IPS-18a (cell line): ENCODE data around the gene ARHGEF2.

Experiments used
- H3K27ac ChIP-seq: one replicate; pipeline ENCODE4 v1.5.1; 2013; ENCODE audit warnings: low read length
- H3K27me3 ChIP-seq: one replicate; pipeline ENCODE4 v1.6.1; 2013; ENCODE audit warnings: mild to moderate bottlenecking, low read length; ENCODE audit not compliant: control insufficient read depth, insufficient read depth
- H3K36me3 ChIP-seq: one replicate; pipeline ENCODE4 v1.6.1; 2013; ENCODE audit warnings: low read depth, low read length; ENCODE audit not compliant: control insufficient read depth
- H3K4me1 ChIP-seq: one replicate; pipeline ENCODE4 v1.6.1; 2013; ENCODE audit warnings: low read depth, low read length; ENCODE audit not compliant: control insufficient read depth
- H3K4me3 ChIP-seq: one replicate; pipeline ENCODE4 v1.5.1; 2013; ENCODE audit warnings: low read length
- H3K9ac ChIP-seq: one replicate; pipeline ENCODE4 v1.6.1; 2013; ENCODE audit warnings: mild to moderate bottlenecking, low read length, moderate library complexity
- H3K9me3 ChIP-seq: one replicate; pipeline ENCODE4 v1.6.1; 2013; ENCODE audit warnings: low read depth, low read length; ENCODE audit not compliant: control insufficient read depth

Gene ARHGEF2

GRCh38 chr1:156006666-156007376 is 28.5 kb upstream of the ARHGEF2 start:
- Histone ChIP-seq H3K4me3 (no peak overlapping the region), H3K4me1 (no peaks in the 10 kb centered on the region), H3K9me3 (no peaks in the 10 kb centered on the region), H3K27ac (no peak overlapping the region), H3K9ac (no peak overlapping the region), H3K27me3 (no peaks in the 10 kb centered on the region), H3K36me3 (peaks cover 30% of the 10 kb centered on the region)

GRCh38 chr1:156004843-156005584 is 26.7 kb upstream of the ARHGEF2 start:
- peaks cover 14% of the 10 kb centered on the region for H3K36me3 ChIP-seq
- H3K4me3 ChIP-seq = no peak overlapping the region
- no peaks in the 10 kb centered on the region for H3K9me3 ChIP-seq
- no peak overlapping the region for H3K9ac ChIP-seq
- H3K27ac ChIP-seq = no peak overlapping the region
- H3K27me3 ChIP-seq = no peaks in the 10 kb centered on the region
- no peaks in the 10 kb centered on the region for H3K4me1 ChIP-seq

DNA sequence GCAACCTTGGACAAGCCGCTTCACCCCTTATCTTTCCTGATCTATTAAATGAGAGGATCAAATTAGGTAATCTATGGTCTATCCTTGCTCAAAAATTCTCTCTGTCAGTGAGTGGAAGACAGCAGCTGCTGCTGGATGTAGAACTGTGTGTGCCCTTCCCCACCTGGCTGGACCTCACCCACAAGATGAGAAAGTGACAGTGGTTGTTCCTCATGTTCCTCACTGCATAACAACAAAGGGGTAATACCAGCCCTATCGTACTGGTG is 25.5 kb upstream of the ARHGEF2 start:
- no peak overlapping the region for H3K9ac ChIP-seq
- H3K27me3 ChIP-seq = no peaks in the 10 kb centered on the region
- H3K36me3 ChIP-seq = peaks cover 6% of the 10 kb centered on the region
- H3K4me3 ChIP-seq = no peak overlapping the region
- H3K9me3 ChIP-seq = no peaks in the 10 kb centered on the region
- no peaks in the 10 kb centered on the region for H3K4me1 ChIP-seq
- H3K27ac ChIP-seq = no peak overlapping the region

DNA sequence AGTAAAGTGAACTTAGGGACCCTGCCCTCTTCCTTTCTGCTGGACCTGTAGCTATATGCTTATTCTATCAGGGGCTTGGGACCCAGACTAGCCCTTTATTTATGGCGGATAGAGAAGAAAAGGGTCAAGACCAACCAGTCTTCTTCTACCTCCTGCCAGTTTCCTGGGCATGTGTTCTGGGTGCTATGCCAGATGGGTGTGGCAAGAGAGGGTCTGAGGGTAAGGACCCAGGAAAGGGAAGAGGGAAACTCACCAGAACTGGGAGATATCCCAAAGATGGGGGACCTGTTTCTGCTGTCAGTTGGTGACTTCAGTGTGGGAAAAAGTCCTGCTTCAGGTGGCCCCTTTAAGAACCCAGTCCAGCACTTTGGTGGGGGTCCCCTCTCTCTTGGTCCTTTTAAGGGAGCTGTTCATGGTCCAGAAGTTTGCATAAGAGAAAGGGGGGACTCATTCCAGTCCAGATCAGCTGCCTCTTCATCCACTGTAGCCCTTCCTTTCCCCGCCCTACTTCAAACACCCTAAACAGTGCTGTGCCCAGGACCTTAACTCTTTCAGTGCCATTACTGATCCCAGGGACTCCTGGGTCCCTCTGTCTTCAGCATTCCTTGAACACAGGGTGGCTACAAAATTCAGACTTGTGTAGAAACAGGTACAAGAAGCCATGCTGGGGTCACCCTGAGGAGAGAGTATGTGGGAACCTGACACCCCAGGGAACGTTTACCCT is 24.0 kb upstream of the ARHGEF2 start:
- Histone ChIP-seq H3K4me1 (no peaks in the 10 kb centered on the region), H3K27ac (no peak overlapping the region), H3K27me3 (no peaks in the 10 kb centered on the region), H3K9me3 (no peaks in the 10 kb centered on the region), H3K9ac (no peak overlapping the region), H3K4me3 (no peak overlapping the region), H3K36me3 (no peaks in the 10 kb centered on the region)

GRCh38 chr1:156001662-156002171 is 23.4 kb upstream of the ARHGEF2 start:
- no peak overlapping the region for H3K9ac ChIP-seq
- no peaks in the 10 kb centered on the region for H3K9me3 ChIP-seq
- no peaks in the 10 kb centered on the region for H3K27me3 ChIP-seq
- no peaks in the 10 kb centered on the region for H3K36me3 ChIP-seq
- H3K4me1 ChIP-seq = no peaks in the 10 kb centered on the region
- H3K4me3 ChIP-seq = no peak overlapping the region
- H3K27ac ChIP-seq = no peak overlapping the region

DNA sequence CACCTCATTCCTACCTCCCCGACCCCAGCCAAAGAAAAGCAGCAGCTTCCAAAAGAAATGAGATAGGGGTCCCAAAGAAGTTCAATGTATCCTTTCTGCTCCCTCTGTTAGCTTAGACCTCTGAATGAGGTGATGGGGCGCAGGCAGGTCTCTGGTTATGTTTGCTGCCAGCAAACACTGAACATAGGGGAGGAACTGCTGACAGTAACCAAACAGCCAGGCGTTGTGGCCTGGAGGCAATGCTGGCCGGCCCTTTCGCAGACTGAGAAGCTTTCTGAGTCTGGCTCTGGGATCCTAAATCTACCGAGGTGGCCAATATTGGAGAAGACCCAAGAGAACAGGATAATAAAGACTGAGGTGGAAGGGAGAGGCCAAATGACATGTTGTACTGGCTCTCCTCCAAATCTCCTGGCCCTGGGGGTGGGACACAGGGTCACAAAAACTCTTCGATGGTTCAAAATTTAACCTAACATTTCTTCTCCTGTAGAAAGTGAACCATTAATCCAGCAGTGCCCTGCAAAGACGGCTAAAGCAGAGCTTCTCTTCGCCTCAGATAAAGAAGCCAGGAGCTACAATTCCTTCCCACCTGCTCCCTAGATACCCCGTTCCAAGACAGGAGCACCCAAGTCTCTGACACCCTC is 22.8 kb upstream of the ARHGEF2 start:
- Histone ChIP-seq H3K27ac (no peak overlapping the region), H3K4me3 (no peak overlapping the region), H3K9ac (no peak overlapping the region), H3K27me3 (no peaks in the 10 kb centered on the region), H3K4me1 (no peaks in the 10 kb centered on the region), H3K9me3 (no peaks in the 10 kb centered on the region), H3K36me3 (no peaks in the 10 kb centered on the region)

- H3K4me1 ChIP-seq = no peaks in the 10 kb centered on the region
- H3K27me3 ChIP-seq = no peaks in the 10 kb centered on the region
- H3K9ac ChIP-seq = no peak overlapping the region
- H3K4me3 ChIP-seq = no peak overlapping the region
- H3K9me3 ChIP-seq = no peaks in the 10 kb centered on the region
- H3K36me3 ChIP-seq = no peaks in the 10 kb centered on the region
- no peak overlapping the region for H3K27ac ChIP-seq
Measured at GRCh38 chr1:155999964-156000363, 21.6 kb upstream of the ARHGEF2 start.

DNA sequence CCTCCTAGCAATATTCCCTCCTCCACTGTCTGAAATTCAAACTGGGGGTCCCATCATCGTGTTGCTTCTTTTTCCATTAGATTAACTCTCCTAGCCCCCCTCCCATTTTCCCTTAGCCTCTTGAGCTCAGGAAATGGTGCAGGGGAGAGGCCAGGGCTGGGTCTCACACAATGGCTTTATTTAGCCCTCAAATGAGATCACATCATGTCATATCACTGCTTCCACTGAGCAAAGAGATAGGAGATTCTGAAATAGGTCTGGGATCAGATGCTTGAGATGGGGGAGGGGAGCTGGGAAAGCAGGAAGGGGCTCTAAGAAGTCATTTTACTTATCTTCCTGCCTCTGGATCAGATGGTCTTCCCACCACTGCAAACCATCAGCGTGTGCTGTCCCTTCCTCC is 17.8 kb upstream of the ARHGEF2 start:
- no peak overlapping the region for H3K4me3 ChIP-seq
- H3K27me3 ChIP-seq = no peaks in the 10 kb centered on the region
- H3K27ac ChIP-seq = no peak overlapping the region
- no peaks in the 10 kb centered on the region for H3K4me1 ChIP-seq
- no peak overlapping the region for H3K9ac ChIP-seq
- H3K9me3 ChIP-seq = no peaks in the 10 kb centered on the region
- H3K36me3 ChIP-seq = no peaks in the 10 kb centered on the region

DNA sequence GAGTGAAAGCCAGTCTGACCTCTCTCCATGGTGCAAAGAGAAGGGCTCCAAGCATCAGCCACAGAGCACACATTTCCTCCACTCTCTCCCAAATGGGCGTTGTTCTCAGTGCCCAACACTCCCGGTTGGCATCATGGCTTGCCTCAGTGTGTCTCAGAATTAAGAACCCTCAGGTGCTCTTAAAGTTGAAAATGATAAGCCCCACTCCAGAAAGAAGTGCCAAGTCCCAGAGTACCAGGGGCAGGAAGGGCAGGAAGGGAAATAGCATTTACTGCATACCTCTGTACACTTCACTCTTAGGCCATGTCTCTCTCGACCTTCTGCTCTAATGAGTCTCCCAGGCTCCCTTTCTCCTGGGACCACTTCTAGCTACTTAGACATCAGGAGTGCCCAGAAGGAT is 15.2 kb upstream of the ARHGEF2 start:
- H3K9me3 ChIP-seq = no peaks in the 10 kb centered on the region
- no peaks in the 10 kb centered on the region for H3K27me3 ChIP-seq
- H3K4me3 ChIP-seq = no peak overlapping the region

DNA sequence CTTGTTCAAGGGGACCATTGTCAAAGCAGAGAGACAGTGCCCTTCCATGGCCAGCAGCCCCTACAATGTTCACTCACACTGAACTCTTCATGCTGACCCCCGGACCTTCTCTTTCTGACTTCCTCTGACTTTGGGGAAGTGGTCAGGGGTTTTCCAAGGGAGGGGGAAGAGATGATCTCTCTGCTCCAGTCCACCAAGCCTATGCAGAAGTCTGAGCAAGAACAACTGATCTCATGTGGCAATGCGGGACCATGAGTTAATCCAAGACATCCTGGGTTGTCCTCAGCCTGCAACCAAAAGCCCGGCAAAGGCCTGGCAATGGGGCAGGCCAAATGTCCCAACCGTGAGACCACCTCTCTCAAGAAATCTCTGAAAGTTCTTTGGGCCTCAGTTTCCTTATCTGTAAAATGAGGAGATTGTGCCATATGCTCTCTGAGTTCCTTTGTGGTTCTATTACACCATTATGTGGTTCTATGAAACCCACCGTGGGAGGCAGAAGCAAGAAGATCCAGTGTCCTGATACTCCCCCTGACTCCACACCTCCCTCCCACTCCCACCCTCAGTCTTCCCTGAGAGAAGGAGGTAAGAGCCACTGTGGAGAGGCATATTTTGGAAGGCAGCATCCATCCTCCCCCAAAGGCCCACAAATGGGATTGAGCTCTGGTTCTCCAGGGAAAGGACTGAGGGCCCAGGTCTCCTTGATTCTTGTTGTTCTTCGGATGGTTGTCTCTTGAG is 11.8 kb upstream of the ARHGEF2 start:
- no peaks in the 10 kb centered on the region for H3K36me3 ChIP-seq
- H3K9ac ChIP-seq = no peak overlapping the region
- H3K9me3 ChIP-seq = no peaks in the 10 kb centered on the region
- H3K4me3 ChIP-seq = no peak overlapping the region
- H3K27ac ChIP-seq = no peak overlapping the region
- peaks cover 7% of the 10 kb centered on the region for H3K4me1 ChIP-seq
- no peaks in the 10 kb centered on the region for H3K27me3 ChIP-seq

More for the DNA sequence above, 15.2 kb upstream of the ARHGEF2 start:
- no peaks in the 10 kb centered on the region for H3K36me3 ChIP-seq
- no peak overlapping the region for H3K9ac ChIP-seq
- no peak overlapping the region for H3K27ac ChIP-seq
- H3K4me1 ChIP-seq = peaks cover 5% of the 10 kb centered on the region
